T-helper 22 cell (primary cell): ENCODE results near the gene RASL10A.

Experiments
- DNase-seq: peaks from one replicate; pipeline ENCODE4 v3.0.0-alpha.2; 2020; ENCODE audit warnings: low read depth

The RASL10A gene

GRCh38 chr22:29338398-29338797 lies 22.9 kb upstream of the RASL10A start:
- DNase-seq, result no peak

- no peak for DNase-seq
Observed at GRCh38 chr22:29337631-29338284, 22.3 kb upstream of the RASL10A start.

- DNase-seq, result no peak
Observed at GRCh38 chr22:29336751-29337490, 21.4 kb upstream of the RASL10A start.

GRCh38 chr22:29335656-29336055 lies 20.2 kb upstream of the RASL10A start:
- no peak for DNase-seq

GRCh38 chr22:29334696-29335344 lies 19.3 kb upstream of the RASL10A start:
- no peak for DNase-seq

GRCh38 chr22:29334148-29334547 lies 18.7 kb upstream of the RASL10A start:
- no peak for DNase-seq

GRCh38 chr22:29332886-29333496 lies 17.5 kb upstream of the RASL10A start:
- DNase-seq, result no peak

GRCh38 chr22:29331658-29332300 lies 16.3 kb upstream of the RASL10A start:
- DNase-seq, result no peak

- DNase-seq, result no peak
Observed at GRCh38 chr22:29331213-29331612, 15.7 kb upstream of the RASL10A start.

GRCh38 chr22:29330753-29331152 lies 15.3 kb upstream of the RASL10A start:
- no peak for DNase-seq

- no peak for DNase-seq
Observed at GRCh38 chr22:29330291-29330690, 14.8 kb upstream of the RASL10A start.

- DNase-seq, result no peak
Observed at GRCh38 chr22:29329581-29329980, 14.1 kb upstream of the RASL10A start.

GRCh38 chr22:29328566-29329500 lies 13.3 kb upstream of the RASL10A start:
- DNase-seq, result no peak

- DNase-seq, result no peak
Observed at GRCh38 chr22:29328055-29328454, 12.6 kb upstream of the RASL10A start.

- no peak for DNase-seq
Observed at GRCh38 chr22:29327089-29327764, 11.7 kb upstream of the RASL10A start.

GRCh38 chr22:29326481-29326880 lies 11.0 kb upstream of the RASL10A start:
- DNase-seq, result no peak

GRCh38 chr22:29325785-29326315 lies 10.4 kb upstream of the RASL10A start:
- no peak for DNase-seq

GRCh38 chr22:29325356-29325755 lies 9.9 kb upstream of the RASL10A start:
- DNase-seq, result no peak

- no peak for DNase-seq
Observed at GRCh38 chr22:29323641-29324040, 8.1 kb upstream of the RASL10A start.

- no peak for DNase-seq
Observed at GRCh38 chr22:29320546-29320945, 5.0 kb upstream of the RASL10A start.
